CD14-positive monocyte (primary cell): ENCODE measurements around the gene PPM1M. TPM values are rescaled to one million over a fixed set of nuclear protein-coding genes. Genes with fewer than 3 reads are reported as not detected.

Experiments
- DNase-seq, 3 donors: peaks; one replicate each; pipeline ENCODE4 v3.0.0-alpha.2; 2011 to 2022
- H2AFZ ChIP-seq: 2 replicates; pipeline ENCODE4 v1.6.0; 2012; ENCODE audit warnings: mild to moderate bottlenecking, low read depth, low read length, inconsistent platforms; ENCODE audit not compliant: insufficient read depth, poor library complexity, severe bottlenecking
- H3K27ac ChIP-seq, 2 donors: 1 replicate in 1 of 2; 2 replicates in 1 of 2; pipeline ENCODE4 v1.5.1; 2012 to 2013; ENCODE audit warnings: low read length in 2 of 2, control low read depth in 1 of 2, inconsistent platforms in 1 of 2, low read depth in 1 of 2, mild to moderate bottlenecking in 1 of 2
- H3K27me3 ChIP-seq, 2 donors: one replicate each; pipeline versions ENCODE4 v1.6.0 to v1.6.1; 2011 to 2013; ENCODE audit warnings: low read length in 2 of 2; ENCODE audit not compliant: control insufficient read depth in 2 of 2, insufficient read depth in 2 of 2
- H3K36me3 ChIP-seq, 2 donors: replicated peaks in 1 of 2; 1 replicate in 1 of 2; 2 replicates in 1 of 2; pipeline versions ENCODE4 v1.5.1 to v1.6.1; 2012 to 2013; ENCODE audit warnings: low read length in 2 of 2, control low read depth in 1 of 2, inconsistent platforms in 1 of 2, mild to moderate bottlenecking in 1 of 2; ENCODE audit not compliant: insufficient read depth in 2 of 2, control insufficient read depth in 1 of 2
- H3K4me1 ChIP-seq, 2 donors: 1 replicate in 1 of 2; 2 replicates in 1 of 2; pipeline versions ENCODE4 v1.5.1 to v1.6.1; 2012 to 2013; ENCODE audit warnings: low read length in 2 of 2, control low read depth in 1 of 2, inconsistent platforms in 1 of 2, mild to moderate bottlenecking in 1 of 2, moderate library complexity in 1 of 2; ENCODE audit not compliant: insufficient read depth in 2 of 2, control insufficient read depth in 1 of 2
- H3K4me2 ChIP-seq: replicated peaks from 2 replicates; pipeline ENCODE3; 2012; ENCODE audit warnings: low read length, moderate library complexity, mild to moderate bottlenecking; ENCODE audit not compliant: poor library complexity, severe bottlenecking; ENCODE audit errors: extremely low read depth
- H3K4me3 ChIP-seq, 3 experiments: fragments of 200-600 bp in 1 of 3; sonication (generic) in 1 of 3; replicated peaks in 1 of 3; 1 replicate in 2 of 3; 2 replicates in 1 of 3; pipeline ENCODE4 v1.5.1; 2011 to 2013; ENCODE audit warnings: low read length in 3 of 3, mild to moderate bottlenecking in 3 of 3, control low read depth in 2 of 3, low read depth in 2 of 3, inconsistent platforms in 1 of 3, moderate library complexity in 1 of 3
- H3K79me2 ChIP-seq: 2 replicates; pipeline ENCODE4 v1.6.0; 2012; ENCODE audit warnings: mild to moderate bottlenecking, control low read depth, inconsistent platforms, low read length, moderate library complexity; ENCODE audit not compliant: insufficient read depth
- H3K9ac ChIP-seq: 2 replicates; pipeline ENCODE4 v1.6.0; 2017; ENCODE audit warnings: low read length, mild to moderate bottlenecking; ENCODE audit not compliant: insufficient read depth, poor library complexity, severe bottlenecking
- H3K9me3 ChIP-seq, 2 donors: replicated peaks in 1 of 2; 1 replicate in 1 of 2; 2 replicates in 1 of 2; pipeline versions ENCODE4 v1.5.1 to v1.6.1; 2012 to 2013; ENCODE audit warnings: low read length in 2 of 2, control low read depth in 1 of 2; ENCODE audit not compliant: control insufficient read depth in 1 of 2, insufficient read depth in 1 of 2
- H4K20me1 ChIP-seq: 2 replicates; pipeline ENCODE4 v1.6.0; 2012; ENCODE audit warnings: mild to moderate bottlenecking, low read length, control low read depth, moderate library complexity; ENCODE audit not compliant: insufficient read depth
- H3K27ac Mint-ChIP-seq, 7 donors: one replicate each; pipeline ENCODE4 v1.8.0; 2020; ENCODE audit warnings: mild to moderate bottlenecking in 7 of 7, mixed read lengths in 7 of 7, moderate library complexity in 6 of 7, inconsistent platforms in 2 of 7
- H3K27me3 Mint-ChIP-seq, 3 donors: one replicate each; pipeline ENCODE4 v1.8.0; 2021 to 2022; ENCODE audit warnings: low read depth in 3 of 3, mild to moderate bottlenecking in 3 of 3, mixed read lengths in 3 of 3, moderate library complexity in 3 of 3, inconsistent platforms in 1 of 3
- H3K36me3 Mint-ChIP-seq, 2 donors: one replicate each; pipeline ENCODE4 v1.8.0; 2020; ENCODE audit warnings: mixed read lengths in 2 of 2, inconsistent platforms in 1 of 2, mild to moderate bottlenecking in 1 of 2
- H3K4me1 Mint-ChIP-seq: one replicate; pipeline ENCODE4 v1.8.0; 2020; ENCODE audit warnings: mild to moderate bottlenecking, mixed read lengths
- H3K4me3 Mint-ChIP-seq, 2 donors: one replicate each; pipeline ENCODE4 v1.8.0; 2020; ENCODE audit warnings: mild to moderate bottlenecking in 2 of 2, mixed read lengths in 2 of 2, moderate library complexity in 1 of 2
- H3K9me3 Mint-ChIP-seq, 7 donors: one replicate each; pipeline ENCODE4 v1.8.0; 2020 to 2022; ENCODE audit warnings: mixed read lengths in 7 of 7, mild to moderate bottlenecking in 6 of 7, moderate library complexity in 6 of 7, inconsistent platforms in 2 of 7
- WGBS: methylation state at CpG from one replicate; pipeline ENCODE4 v1.1.5; 2013; ENCODE audit warnings: missing lambda C conversion rate; ENCODE audit not compliant: insufficient coverage; 5-methylcytosine and 5-hydroxymethylcytosine counted together
- intact Hi-C, 2 donors: fragments of 100-400 bp; cut with micrococcal nuclease; formaldehyde crosslinking; loops; one replicate each; pipeline versions ENCODE4 v1.15.0 to v1.15.1; 2023
- polyA plus RNA-seq, 3 donors: library from polyadenylated mRNA; depleted of rRNA in 1 of 3; unstranded in 2 of 3; stranded (reverse) in 1 of 3; fragments of 300-500 nt in 2 of 3; fragments of >200 nt in 1 of 3; fragmentation: Illumina TruSeq in 2 of 3; gene quantifications; 1 replicate in 2 of 3; 2 replicates in 1 of 3; pipeline ENCODE4 v1.2.3, GENCODE V29; 2012 to 2021
- TF ChIP-seq, protein P1 (sequence below): fragments of 200-600 bp; IDR thresholded peaks from one replicate; pipeline ENCODE4 v1.8.0; 2022; ENCODE audit warnings: antibody characterized with exemption, mild to moderate bottlenecking

The PPM1M gene
- polyA plus RNA-seq, 3 donors: 92.8 to 144 (median 120) TPM

DNA sequence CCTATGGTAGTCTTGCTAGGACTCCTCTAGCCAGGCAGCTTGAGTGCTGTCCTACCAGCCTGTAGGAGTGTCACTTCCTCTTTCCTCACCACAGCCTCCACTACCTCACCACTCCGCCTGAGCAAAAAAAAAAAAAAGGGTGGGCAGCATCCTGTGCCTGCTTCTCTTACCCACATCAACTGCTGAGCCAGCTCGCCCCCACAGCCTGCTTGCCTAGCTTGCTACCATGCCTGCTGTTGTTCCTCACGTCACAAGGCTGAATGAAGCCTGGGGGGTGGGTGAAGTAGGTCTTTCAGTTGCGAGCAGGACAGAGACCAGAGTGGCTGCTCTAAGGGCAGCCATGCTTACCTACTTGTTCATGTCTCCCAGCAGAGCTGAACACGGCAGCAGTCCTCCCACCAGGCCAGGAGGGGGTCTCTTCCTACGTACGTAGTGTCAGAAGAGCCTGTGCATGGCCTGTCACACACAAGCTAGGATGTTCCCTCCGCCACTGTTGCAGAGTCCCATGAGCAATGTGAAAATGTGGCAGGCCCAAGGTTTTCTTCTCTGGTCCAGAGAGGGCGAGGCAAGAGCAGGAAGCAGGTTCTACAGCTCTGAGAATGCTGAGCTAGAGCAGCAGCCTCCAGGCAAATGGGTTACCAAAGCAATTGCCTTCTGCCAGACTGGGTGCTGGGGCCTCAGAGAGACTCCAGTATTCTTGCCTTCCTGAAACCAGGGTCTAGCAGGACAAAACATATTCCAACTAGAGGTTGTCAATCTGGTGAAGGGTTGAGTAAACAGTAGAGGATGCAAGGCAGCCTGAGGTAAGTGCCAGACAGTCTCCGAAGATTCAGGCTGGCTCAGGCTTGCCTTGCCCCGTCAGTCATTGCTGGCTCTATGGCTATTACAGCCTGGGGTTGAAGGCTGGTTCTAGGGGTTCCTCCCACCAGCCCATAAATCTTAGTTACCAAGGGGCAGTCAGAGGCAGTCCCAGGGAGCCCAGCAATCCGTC is 8.1 kb downstream of the PPM1M start:
- Histone ChIP-seq H3K79me2 (peaks cover 73% of the 10 kb centered on the region), H3K4me3 (peak overlapping the region in 1 of 3 experiments; percentile 1), H3K4me2 (peak overlapping the region; percentile 38), H3K9me3 (no peaks in the 10 kb centered on the region), H2AFZ (no peak overlapping the region), H3K4me1 (peaks cover 18 to 21% of the 10 kb centered on the region in 2 donors), H3K27me3 (no peaks in the 10 kb centered on the region), H4K20me1 (peaks cover 86% of the 10 kb centered on the region), H3K36me3 (peaks cover 75 to 93% of the 10 kb centered on the region in 2 donors), H3K9ac (no peak overlapping the region), H3K27ac (peak overlapping the region; percentile 56 to 70)
- intact Hi-C loops: no loop called here
- peak overlapping the region; percentile 75 to 97 (median 93) for H3K27ac Mint-ChIP-seq
- WGBS: 34% methylated on average over 8 of the region's 12 CpGs
- H3K4me3 Mint-ChIP-seq: peak overlapping the region in 1 of 2 donors; percentile 45
- DNase-seq: peak; percentile 77 to 82 (median 79)
- H3K36me3 Mint-ChIP-seq: peaks cover 74 to 98% of the 10 kb centered on the region in 2 donors
- H3K9me3 Mint-ChIP-seq: peaks cover 0 to 3% (median 0%) of the 10 kb centered on the region in 7 donors
- TF ChIP-seq, protein P1, sequence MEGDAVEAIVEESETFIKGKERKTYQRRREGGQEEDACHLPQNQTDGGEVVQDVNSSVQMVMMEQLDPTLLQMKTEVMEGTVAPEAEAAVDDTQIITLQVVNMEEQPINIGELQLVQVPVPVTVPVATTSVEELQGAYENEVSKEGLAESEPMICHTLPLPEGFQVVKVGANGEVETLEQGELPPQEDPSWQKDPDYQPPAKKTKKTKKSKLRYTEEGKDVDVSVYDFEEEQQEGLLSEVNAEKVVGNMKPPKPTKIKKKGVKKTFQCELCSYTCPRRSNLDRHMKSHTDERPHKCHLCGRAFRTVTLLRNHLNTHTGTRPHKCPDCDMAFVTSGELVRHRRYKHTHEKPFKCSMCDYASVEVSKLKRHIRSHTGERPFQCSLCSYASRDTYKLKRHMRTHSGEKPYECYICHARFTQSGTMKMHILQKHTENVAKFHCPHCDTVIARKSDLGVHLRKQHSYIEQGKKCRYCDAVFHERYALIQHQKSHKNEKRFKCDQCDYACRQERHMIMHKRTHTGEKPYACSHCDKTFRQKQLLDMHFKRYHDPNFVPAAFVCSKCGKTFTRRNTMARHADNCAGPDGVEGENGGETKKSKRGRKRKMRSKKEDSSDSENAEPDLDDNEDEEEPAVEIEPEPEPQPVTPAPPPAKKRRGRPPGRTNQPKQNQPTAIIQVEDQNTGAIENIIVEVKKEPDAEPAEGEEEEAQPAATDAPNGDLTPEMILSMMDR: no peak
- H3K4me1 Mint-ChIP-seq: peaks cover 32% of the 10 kb centered on the region
- H3K27me3 Mint-ChIP-seq: no peaks in the 10 kb centered on the region

DNA sequence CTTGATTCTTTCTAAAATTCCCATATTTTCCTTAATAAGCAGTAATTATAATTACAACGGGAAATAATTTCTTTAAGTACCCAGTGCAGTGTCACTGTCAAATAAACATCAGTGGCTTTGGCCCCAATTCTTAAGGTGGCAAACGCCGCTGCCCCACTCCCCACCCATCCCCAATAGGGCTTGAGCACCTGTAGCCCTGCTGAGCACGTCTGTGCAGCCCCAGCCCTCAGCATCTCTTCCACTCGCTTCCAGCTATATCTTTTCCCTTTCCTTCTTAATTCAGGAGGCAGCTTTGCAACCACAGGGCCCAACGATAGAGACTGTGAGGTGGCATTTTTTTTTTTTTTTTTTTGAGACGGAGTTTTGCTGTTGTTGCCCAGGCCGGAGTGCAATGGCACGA is 9.0 kb downstream of the PPM1M start:
- Histone ChIP-seq H3K4me1 (peaks cover 18 to 21% of the 10 kb centered on the region in 2 donors), H3K27me3 (no peaks in the 10 kb centered on the region), H3K4me2 (no peak overlapping the region), H3K9ac (no peak overlapping the region), H3K79me2 (peaks cover 73% of the 10 kb centered on the region), H2AFZ (no peak overlapping the region), H3K27ac (no peak overlapping the region), H3K4me3 (no peak overlapping the region), H3K36me3 (peaks cover 75 to 93% of the 10 kb centered on the region in 2 donors), H4K20me1 (peaks cover 86% of the 10 kb centered on the region), H3K9me3 (no peaks in the 10 kb centered on the region)
- Mint-ChIP-seq H3K9me3 (peaks cover 0 to 3% (median 0%) of the 10 kb centered on the region in 7 donors), H3K4me1 (peaks cover 29% of the 10 kb centered on the region), H3K27ac (peak overlapping the region in 4 of 7 donors; percentile 6 to 94 (median 41)), H3K27me3 (no peaks in the 10 kb centered on the region), H3K36me3 (peaks cover 74 to 98% of the 10 kb centered on the region in 2 donors), H3K4me3 (no peak overlapping the region)
- DNase-seq: no peak
- TF ChIP-seq, protein P1: no peak
- intact Hi-C loops: no loop called here
- 97% methylated on average over 5 of the region's 9 CpGs for WGBS
